ENCODE data around the gene ZDHHC22.

Gene ZDHHC22

GRCh38 chr14:77142005-77142800 is 612 bp upstream of the ZDHHC22 start:
- no peak for TF ChIP-seq REST (IDR thresholded peaks at IDR 0.05; ENCODE audit: insufficient read depth in 1 of 2, low read depth in 2 of 2, low read length in 2 of 2)
- no peak for TF ChIP-seq SIN3A (IDR thresholded peaks at IDR 0.05; ENCODE audit: borderline replicate concordance, insufficient read depth, low read length)
- no peak for TF ChIP-seq POLR2AphosphoS5 (IDR thresholded peaks at IDR 0.05; ENCODE audit: low read depth, low read length)
- TF ChIP-seq FOXP2 (optimal IDR thresholded peaks at IDR 0.05; ENCODE audit: borderline replicate concordance, extremely low read depth, extremely low read length, insufficient read depth), result no peak

- TF ChIP-seq SIN3A (IDR thresholded peaks at IDR 0.05; ENCODE audit: borderline replicate concordance, insufficient read depth, low read length) (no peak), TAF1 (IDR thresholded peaks at IDR 0.05; ENCODE audit: borderline replicate concordance, insufficient read depth, low read length) (no peak), REST (IDR thresholded peaks at IDR 0.05; ENCODE audit: insufficient read depth in 1 of 2, low read depth in 2 of 2, low read length in 2 of 2) (no peak), POLR2AphosphoS5 (IDR thresholded peaks at IDR 0.05; ENCODE audit: low read depth, low read length) (no peak), FOXP2 (optimal IDR thresholded peaks at IDR 0.05; ENCODE audit: borderline replicate concordance, extremely low read depth, extremely low read length, insufficient read depth) (no peak)
These were observed 1.0 kb downstream of the ZDHHC22 start for GRCh38 chr14:77140359-77141213.

GRCh38 chr14:77139540-77140358 is 1.8 kb downstream of the ZDHHC22 start:
- TF ChIP-seq FOXP2 (optimal IDR thresholded peaks at IDR 0.05; ENCODE audit: borderline replicate concordance, extremely low read depth, extremely low read length, insufficient read depth), result no peak
- TF ChIP-seq POLR2AphosphoS5 (IDR thresholded peaks at IDR 0.05; ENCODE audit: low read depth, low read length), result no peak
- no peak for TF ChIP-seq SIN3A (IDR thresholded peaks at IDR 0.05; ENCODE audit: borderline replicate concordance, insufficient read depth, low read length)
- no peak for TF ChIP-seq TAF1 (IDR thresholded peaks at IDR 0.05; ENCODE audit: borderline replicate concordance, insufficient read depth, low read length)
- TF ChIP-seq REST (IDR thresholded peaks at IDR 0.05; ENCODE audit: insufficient read depth in 1 of 2, low read depth in 2 of 2, low read length in 2 of 2), result no peak

GRCh38 chr14:77139022-77139421 is 2.6 kb downstream of the ZDHHC22 start:
- TF ChIP-seq REST (IDR thresholded peaks at IDR 0.05; ENCODE audit: insufficient read depth in 1 of 2, low read depth in 2 of 2, low read length in 2 of 2) (no peak), FOXP2 (optimal IDR thresholded peaks at IDR 0.05; ENCODE audit: borderline replicate concordance, extremely low read depth, extremely low read length, insufficient read depth) (no peak), TAF1 (IDR thresholded peaks at IDR 0.05; ENCODE audit: borderline replicate concordance, insufficient read depth, low read length) (no peak), POLR2AphosphoS5 (IDR thresholded peaks at IDR 0.05; ENCODE audit: low read depth, low read length) (no peak), SIN3A (IDR thresholded peaks at IDR 0.05; ENCODE audit: borderline replicate concordance, insufficient read depth, low read length) (no peak)

Data from PFSK-1 (cell line).